ENCODE measurements around the gene FRMD4A. TPM values are rescaled to one million over a fixed set of nuclear protein-coding genes. Genes with fewer than 3 reads are reported as not detected.

FRMD4A gene
- total RNA-seq, 1 experiment from 2014 or later, result 19.6 TPM

GRCh38 chr10:13822490-13822889, 508.2 kb downstream of the FRMD4A start:
- Histone ChIP-seq H3K9me3 (ENCODE audit: control insufficient read depth, low read depth, low read length) (peaks cover 4% of the 10 kb centered on the region), H2BK15ac (ENCODE audit: low read depth, low read length) (no peak overlapping the region), H4K91ac (ENCODE audit: insufficient read length, low read depth, low read length) (no peak overlapping the region), H3K79me1 (ENCODE audit: insufficient read depth, low read depth, low read length, poor library complexity, severe bottlenecking) (no peaks in the 10 kb centered on the region), H3K4me2 (ENCODE audit: insufficient read depth, insufficient read length, low read length) (peak overlapping the region; percentile 23), H4K20me1 (ENCODE audit: control insufficient read depth, insufficient read depth, insufficient read length) (no peaks in the 10 kb centered on the region), H3K56ac (ENCODE audit: insufficient read length, low read depth, low read length) (no peak overlapping the region), H4K8ac (replicated peaks; ENCODE audit: insufficient read length, low read depth, low read length) (no peak overlapping the region), H4K5ac (ENCODE audit: insufficient read length, low read depth, low read length) (no peak overlapping the region), H2BK120ac (ENCODE audit: low read depth, low read length, poor library complexity, severe bottlenecking) (no peak overlapping the region), H3K27me3 (ENCODE audit: insufficient read depth, low read length) (no peaks in the 10 kb centered on the region), H3T11ph (ENCODE audit: low read length) (no peak overlapping the region), H2AK5ac (ENCODE audit: insufficient read length, low read length) (no peak overlapping the region), H3K23ac (ENCODE audit: insufficient read length, low read depth, low read length) (no peak overlapping the region), H2BK20ac (ENCODE audit: low read depth, low read length, poor library complexity, severe bottlenecking) (no peak overlapping the region), H2AFZ (ENCODE audit: low read length) (no peak overlapping the region), H2BK12ac (ENCODE audit: insufficient read length, low read depth, low read length) (no peak overlapping the region), H3K23me2 (ENCODE audit: insufficient read length, low read depth, low read length, poor library complexity, severe bottlenecking) (no peaks in the 10 kb centered on the region), H3K4me1 (ENCODE audit: insufficient read depth, low read length) (peaks cover 13% of the 10 kb centered on the region), H3K79me2 (ENCODE audit: insufficient read depth, low read length) (peaks cover 2% of the 10 kb centered on the region; the same call in 1 of the 2 replicates), H3K18ac (ENCODE audit: insufficient read length, low read depth, low read length) (no peak overlapping the region), H3K27ac (ENCODE audit: insufficient read length, low read depth, low read length) (no peak overlapping the region), H2BK5ac (ENCODE audit: insufficient read length, low read length) (no peak overlapping the region), H3K14ac (ENCODE audit: insufficient read depth, low read length) (no peak overlapping the region; the same call in 1 of the 2 replicates), H3K4ac (ENCODE audit: low read depth, low read length) (no peak overlapping the region), H3K9ac (ENCODE audit: extremely low read depth, insufficient read length, low read length) (no peak overlapping the region)
- no peak for DNase-seq
- no peaks in the 10 kb centered on the region for H3K27me3 Mint-ChIP-seq (ENCODE audit: low read depth)
- no CpG with 5 or more reads among the region's 3 CpGs for WGBS (ENCODE audit: extremely low coverage, insufficient read length, low lambda C conversion rate)
- peak overlapping the region; percentile 0 to 44; a peak in 4 of 5 replicates for H3K4me3 Mint-ChIP-seq
- no peak for TF ChIP-seq CTCF (conservative IDR thresholded peaks at IDR 0.05)
- H3K4me1 Mint-ChIP-seq, result peaks cover 69 to 70% of the 10 kb centered on the region in 2 experiments
- peaks cover 5 to 8% (median 8%) of the 10 kb centered on the region in 3 experiments for H3K36me3 Mint-ChIP-seq (ENCODE audit: insufficient read depth in 1 of 3, low read depth in 3 of 3)
- peaks cover 7% of the 10 kb centered on the region in 2 experiments for H3K9me3 Mint-ChIP-seq
- H3K27ac Mint-ChIP-seq, result peak overlapping the region in 2 of 3 experiments; percentile 79; a peak in 4 of 7 replicates

Data from H9 (cell line).